GM04503 (cell line): ENCODE results near the gene NPDC1.
"Not testable (repeated sequence)": the region's sequence is repeated elsewhere in the genome, so short reads cannot be mapped to it uniquely, and the experiment has no call there.

Experiments
- DNase-seq: peaks from one replicate; pipeline ENCODE4 v3.0.0-alpha.2; 2012; ENCODE audit warnings: low read depth

The NPDC1 gene

GRCh38 chr9:137011156-137011555, 34.8 kb downstream of the NPDC1 start:
- no peak for DNase-seq

- DNase-seq = no peak
Measured at GRCh38 chr9:137009938-137010732, 35.8 kb downstream of the NPDC1 start.

- DNase-seq = no peak
Measured at GRCh38 chr9:137009217-137009616, 36.8 kb downstream of the NPDC1 start.

- DNase-seq = no peak
Measured at GRCh38 chr9:137008312-137008711, 37.7 kb downstream of the NPDC1 start.

GRCh38 chr9:137007816-137008270, 38.1 kb downstream of the NPDC1 start:
- DNase-seq = no peak

- no peak for DNase-seq
Measured at GRCh38 chr9:137007108-137007815, 38.7 kb downstream of the NPDC1 start.

GRCh38 chr9:137006116-137007003, 39.6 kb downstream of the NPDC1 start:
- DNase-seq = no peak

GRCh38 chr9:137004285-137004684, 41.7 kb downstream of the NPDC1 start:
- not testable (repeated sequence) for DNase-seq

GRCh38 chr9:137002646-137003041, 43.3 kb downstream of the NPDC1 start:
- DNase-seq = no peak

- no peak for DNase-seq
Measured at GRCh38 chr9:137001857-137002645, 43.9 kb downstream of the NPDC1 start.

- peak; percentile 45 for DNase-seq
Measured at GRCh38 chr9:137000177-137000930, 45.6 kb downstream of the NPDC1 start.

GRCh38 chr9:136997830-136998234, 48.1 kb downstream of the NPDC1 start:
- DNase-seq = no peak

- DNase-seq = no peak
Measured at GRCh38 chr9:136997371-136997770, 48.6 kb downstream of the NPDC1 start.

GRCh38 chr9:136996361-136997292, 49.4 kb downstream of the NPDC1 start, which contains the start of gene CLIC3:
Gene CLIC3 (minus strand): TSS chr9:136996568. CDS start chr9:136996543, 25 bp downstream.
- DNase-seq = no peak

- no peak for DNase-seq
Measured at GRCh38 chr9:136995772-136996311, 50.1 kb downstream of the NPDC1 start.

GRCh38 chr9:136995362-136995761, 50.6 kb downstream of the NPDC1 start:
- DNase-seq = no peak

- no peak for DNase-seq
Measured at GRCh38 chr9:136994888-136995230, 51.1 kb downstream of the NPDC1 start.

- DNase-seq = no peak
Measured at GRCh38 chr9:136994180-136994887, 51.6 kb downstream of the NPDC1 start.
